GM20000 (cell line): Measurements from ENCODE around the gene VSTM2B.

Experiments
- DNase-seq: peaks from one replicate; pipeline ENCODE4 v3.0.0; 2012; ENCODE audit warnings: low spot score
- TF ChIP-seq, protein P1 (sequence below): IDR thresholded peaks from 2 replicates; pipeline ENCODE4 v1.5.1; 2012; ENCODE audit warnings: mild to moderate bottlenecking, control low read depth; ENCODE audit errors: extremely low read depth, missing control alignments

VSTM2B gene

DNA sequence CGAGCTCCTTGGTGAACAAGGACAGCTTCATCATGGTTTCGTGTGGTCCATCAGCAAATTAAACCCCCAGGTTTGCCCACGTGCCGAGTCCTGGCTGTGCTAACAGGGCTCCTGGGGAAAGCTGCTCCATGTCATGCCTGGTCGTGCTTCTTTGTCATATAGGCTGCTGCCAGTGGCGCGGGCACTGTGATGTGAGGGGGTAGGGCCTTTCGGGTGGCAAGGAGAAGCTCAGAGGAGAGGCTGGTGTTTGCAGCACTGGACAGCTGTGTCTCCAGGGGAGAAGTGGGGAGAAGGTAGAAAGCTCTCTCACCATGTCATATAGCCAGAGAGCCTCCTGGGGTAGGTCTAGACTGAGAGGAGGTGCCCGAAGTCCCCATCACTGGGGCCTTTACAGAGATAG, 13.3 kb downstream of the VSTM2B start:
- TF ChIP-seq, protein P1, sequence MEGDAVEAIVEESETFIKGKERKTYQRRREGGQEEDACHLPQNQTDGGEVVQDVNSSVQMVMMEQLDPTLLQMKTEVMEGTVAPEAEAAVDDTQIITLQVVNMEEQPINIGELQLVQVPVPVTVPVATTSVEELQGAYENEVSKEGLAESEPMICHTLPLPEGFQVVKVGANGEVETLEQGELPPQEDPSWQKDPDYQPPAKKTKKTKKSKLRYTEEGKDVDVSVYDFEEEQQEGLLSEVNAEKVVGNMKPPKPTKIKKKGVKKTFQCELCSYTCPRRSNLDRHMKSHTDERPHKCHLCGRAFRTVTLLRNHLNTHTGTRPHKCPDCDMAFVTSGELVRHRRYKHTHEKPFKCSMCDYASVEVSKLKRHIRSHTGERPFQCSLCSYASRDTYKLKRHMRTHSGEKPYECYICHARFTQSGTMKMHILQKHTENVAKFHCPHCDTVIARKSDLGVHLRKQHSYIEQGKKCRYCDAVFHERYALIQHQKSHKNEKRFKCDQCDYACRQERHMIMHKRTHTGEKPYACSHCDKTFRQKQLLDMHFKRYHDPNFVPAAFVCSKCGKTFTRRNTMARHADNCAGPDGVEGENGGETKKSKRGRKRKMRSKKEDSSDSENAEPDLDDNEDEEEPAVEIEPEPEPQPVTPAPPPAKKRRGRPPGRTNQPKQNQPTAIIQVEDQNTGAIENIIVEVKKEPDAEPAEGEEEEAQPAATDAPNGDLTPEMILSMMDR: no peak
- DNase-seq: no peak

DNA sequence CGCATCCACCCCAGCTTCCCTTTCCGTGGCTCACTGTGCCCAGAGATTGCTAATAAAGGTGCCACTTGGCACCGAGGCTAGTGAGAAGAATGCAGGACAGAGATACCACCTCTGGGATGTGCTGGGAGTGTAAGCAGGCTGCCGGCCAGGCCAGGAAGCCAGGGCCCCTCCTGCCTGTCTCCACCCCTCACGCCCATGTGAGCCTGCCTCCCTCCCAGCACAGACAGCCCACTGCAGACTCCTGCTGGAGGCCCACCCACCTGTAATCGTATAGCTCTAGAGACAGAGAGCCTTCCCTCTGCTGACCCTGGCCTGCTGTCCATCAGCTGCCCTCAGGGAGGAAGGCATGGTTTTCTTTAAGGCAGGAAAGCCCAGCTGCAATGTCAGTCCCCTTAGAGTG, 13.9 kb downstream of the VSTM2B start:
- TF ChIP-seq, protein P1: no peak
- DNase-seq: no peak

DNA sequence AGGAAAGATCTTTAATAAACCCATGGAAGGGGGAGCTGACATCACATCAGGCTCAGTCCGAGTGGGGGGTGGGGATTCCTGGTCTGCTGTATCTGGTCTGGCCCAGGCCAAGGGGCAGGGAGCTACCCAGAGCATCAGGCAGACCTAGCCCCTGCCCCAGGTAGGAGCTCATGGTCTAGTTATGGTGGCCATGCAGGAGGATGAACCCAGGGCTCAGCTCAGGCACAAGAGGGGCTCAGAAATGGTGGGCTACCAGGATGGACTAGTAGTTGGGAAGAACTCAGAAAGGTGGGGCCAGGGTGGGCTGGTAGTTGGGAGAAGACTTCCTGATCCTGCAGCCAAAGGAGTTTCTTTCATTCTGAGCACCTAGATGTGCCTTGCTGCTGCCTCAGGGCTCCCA, 14.3 kb downstream of the VSTM2B start:
- TF ChIP-seq, protein P1: no peak
- no peak for DNase-seq

DNA sequence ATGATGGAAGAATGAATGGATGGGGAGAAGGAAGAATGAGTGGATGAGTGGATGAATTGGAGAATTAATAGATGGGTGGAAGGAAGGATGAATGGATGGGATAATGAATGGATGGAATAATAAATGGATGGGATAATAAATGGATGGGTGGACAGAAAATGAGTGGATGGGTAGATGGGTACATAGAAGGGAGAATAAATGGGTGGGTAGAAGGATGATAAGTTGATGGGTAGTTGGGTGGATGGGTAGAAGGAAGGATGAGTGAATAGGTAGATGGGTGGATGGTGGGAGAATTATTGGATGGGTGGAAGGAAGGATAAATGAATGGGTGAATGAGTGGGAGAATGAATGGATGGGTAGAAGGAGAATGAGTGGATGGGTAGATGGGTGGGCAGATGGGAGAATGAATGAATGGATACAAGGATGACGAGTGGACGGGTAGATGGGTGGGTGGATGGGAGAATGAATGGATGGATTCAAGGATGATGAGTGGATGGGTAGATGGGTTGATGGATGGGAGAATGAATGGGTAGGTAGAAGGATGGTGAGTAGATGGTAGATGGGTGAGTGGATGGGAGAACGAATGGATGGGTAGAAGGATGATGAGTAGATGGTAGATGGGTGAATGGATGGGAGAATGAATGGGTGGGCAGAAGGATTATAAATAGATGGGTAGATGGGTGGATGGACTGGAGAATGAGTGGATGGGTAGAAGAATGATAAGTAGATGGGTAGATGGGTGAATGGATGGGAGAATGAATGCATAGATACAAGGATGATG, 15.9 kb downstream of the VSTM2B start:
- DNase-seq: no peak
- TF ChIP-seq, protein P1: no peak

DNA sequence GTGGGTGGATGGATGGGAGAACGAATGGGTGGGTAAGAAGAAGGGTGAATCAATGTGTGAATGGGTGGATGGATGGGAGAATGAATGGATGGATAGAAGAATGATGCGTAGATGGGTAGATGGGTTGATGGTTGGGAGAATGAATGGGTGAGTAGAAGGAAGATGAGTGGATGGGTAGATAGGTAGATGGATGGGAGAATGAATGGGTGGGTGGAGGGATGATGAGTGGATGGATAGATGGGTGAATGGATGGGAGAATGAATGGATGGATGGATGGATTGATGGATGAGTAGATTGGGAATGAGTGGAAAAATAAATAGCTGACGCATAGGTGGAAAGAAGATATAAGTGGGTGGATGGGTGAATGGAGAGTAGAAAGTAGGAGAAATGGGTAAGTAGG, 16.5 kb downstream of the VSTM2B start:
- TF ChIP-seq, protein P1: no peak
- DNase-seq: no peak

DNA sequence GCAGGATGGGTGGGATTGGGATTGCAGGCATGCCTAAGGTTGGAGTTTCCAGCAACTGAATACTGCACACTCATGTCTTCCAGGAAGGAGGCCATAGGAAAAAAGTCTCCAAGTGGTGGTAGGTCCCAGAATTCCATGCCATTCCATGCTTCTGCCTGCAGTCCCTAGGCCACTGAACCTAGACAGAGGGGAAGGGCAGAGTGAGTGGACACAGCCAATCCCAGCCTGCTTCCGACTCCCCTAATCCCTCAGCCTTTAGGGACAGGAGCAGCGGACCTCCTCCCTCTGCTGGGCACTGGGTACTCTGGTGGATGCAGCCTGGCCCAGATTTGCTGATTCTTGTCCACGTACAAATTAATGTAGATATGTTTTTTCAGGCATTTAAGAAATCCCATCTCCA, 17.0 kb downstream of the VSTM2B start:
- TF ChIP-seq, protein P1: no peak
- no peak for DNase-seq

DNA sequence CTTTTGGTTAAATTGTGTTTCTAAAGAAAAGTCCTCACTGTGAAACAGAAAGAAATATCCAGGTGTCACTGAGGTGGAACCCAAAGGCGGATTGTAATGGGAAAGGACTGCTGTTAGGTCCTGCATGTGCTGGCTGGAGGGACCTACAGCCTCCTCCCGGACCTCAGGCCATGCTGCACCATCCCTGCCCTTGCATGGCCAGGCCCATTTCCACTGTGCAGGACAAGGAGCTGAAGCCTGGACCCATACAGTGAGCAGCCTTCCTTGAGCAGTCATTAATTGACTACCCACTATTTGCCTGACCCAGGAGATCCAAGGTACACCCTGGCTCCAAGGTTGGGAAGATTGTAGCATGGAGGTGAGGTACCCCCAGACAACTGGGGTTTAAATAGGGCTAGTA, 17.6 kb downstream of the VSTM2B start:
- no peak for DNase-seq
- TF ChIP-seq, protein P1: no peak
